ENCODE data around the gene WDR43. TPM values are rescaled to one million over a fixed set of nuclear protein-coding genes. Genes with fewer than 3 reads are reported as not detected.

WDR43 gene
- total and polyA plus RNA-seq, 9 of the 15 experiments (the other 6 are each of a cell fraction or from before 2014, with no cell fraction given), result 34.6 to 197 (median 105) TPM

- TF ChIP-seq MYC (IDR thresholded peaks at IDR 0.05; ENCODE audit: low read depth, low read length) (peak; percentile 95), MYC (CRISPR knock-in tag; IDR thresholded peaks at IDR 0.05; ENCODE audit: borderline replicate concordance, low read depth) (no peak), HOMEZ (CRISPR knock-in tag; IDR thresholded peaks at IDR 0.05) (no peak), MGA (IDR thresholded peaks at IDR 0.05) (no peak), MTF1 (CRISPR knock-in tag; IDR thresholded peaks at IDR 0.05; ENCODE audit: borderline replicate concordance) (no peak), CBFA2T3 (IDR thresholded peaks at IDR 0.05) (no peak), SRSF7 (optimal IDR thresholded peaks at IDR 0.05; ENCODE audit: low read depth, low read length) (no peak), ETV5 (CRISPR knock-in tag; IDR thresholded peaks at IDR 0.05; ENCODE audit: low read depth) (0 out of 2 replicates have a peak, but pooled peaks have one; percentile 49), ZBTB12 (CRISPR knock-in tag; IDR thresholded peaks at IDR 0.05) (no peak), IRF2 (CRISPR knock-in tag; IDR thresholded peaks at IDR 0.05) (no peak)
- TF ChIP-seq, protein P1, sequence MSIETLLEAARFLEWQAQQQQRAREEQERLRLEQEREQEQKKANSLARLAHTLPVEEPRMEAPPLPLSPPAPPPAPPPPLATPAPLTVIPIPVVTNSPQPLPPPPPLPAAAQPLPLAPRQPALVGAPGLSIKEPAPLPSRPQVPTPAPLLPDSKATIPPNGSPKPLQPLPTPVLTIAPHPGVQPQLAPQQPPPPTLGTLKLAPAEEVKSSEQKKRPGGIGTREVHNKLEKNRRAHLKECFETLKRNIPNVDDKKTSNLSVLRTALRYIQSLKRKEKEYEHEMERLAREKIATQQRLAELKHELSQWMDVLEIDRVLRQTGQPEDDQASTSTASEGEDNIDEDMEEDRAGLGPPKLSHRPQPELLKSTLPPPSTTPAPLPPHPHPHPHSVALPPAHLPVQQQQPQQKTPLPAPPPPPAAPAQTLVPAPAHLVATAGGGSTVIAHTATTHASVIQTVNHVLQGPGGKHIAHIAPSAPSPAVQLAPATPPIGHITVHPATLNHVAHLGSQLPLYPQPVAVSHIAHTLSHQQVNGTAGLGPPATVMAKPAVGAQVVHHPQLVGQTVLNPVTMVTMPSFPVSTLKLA (conservative IDR thresholded peaks at IDR 0.05), result peak; percentile 91 to 94
Measured at GRCh38 chr2:28895189-28895893, 874 bp downstream of the WDR43 start (continued).
